WTC11 (cell line): ENCODE results near the gene KRTAP5-9. TPM values are rescaled to one million over a fixed set of nuclear protein-coding genes. Genes with fewer than 3 reads are reported as not detected.

Source experiments
- ATAC-seq: fragments of 200-7000 bp; cut with Tn5 transposase; 2 replicates; pipeline ENCODE4 v1.10.0; 2021; ENCODE audit warnings: mild to moderate bottlenecking, moderate library complexity
- CTCF ChIA-PET: fragments of 300-600 bp; sonication (Branson Sonifier 250); formaldehyde crosslinking; loops from one replicate; lab custom pipeline; 2021; ENCODE audit warnings: antibody characterized with exemption; lab: Charles Lee
- POLR2A ChIA-PET: fragments of 350-600 bp; sonication (Branson Sonifier 250); formaldehyde crosslinking; loops from one replicate; lab custom pipeline; 2021; ENCODE audit warnings: antibody characterized with exemption; lab: Charles Lee
- DNase-seq: peaks from one replicate; pipeline ENCODE4 v3.0.0; 2021; ENCODE audit warnings: low spot score
- H3K27ac Mint-ChIP-seq: 2 replicates; pipeline ENCODE4 v1.8.0; 2021; ENCODE audit warnings: mixed read lengths
- H3K27me3 Mint-ChIP-seq: 2 replicates; pipeline ENCODE4 v1.8.0; 2021; ENCODE audit warnings: low read depth, mild to moderate bottlenecking, moderate library complexity, mixed read lengths
- H3K36me3 Mint-ChIP-seq: 2 replicates; pipeline ENCODE4 v1.8.0; 2021; ENCODE audit warnings: mixed read lengths
- H3K4me1 Mint-ChIP-seq: 2 replicates; pipeline ENCODE4 v1.8.0; 2022; ENCODE audit warnings: mixed read lengths
- H3K4me3 Mint-ChIP-seq: 2 replicates; pipeline ENCODE4 v1.8.0; 2021; ENCODE audit warnings: mild to moderate bottlenecking, moderate library complexity, mixed read lengths
- H3K9me3 Mint-ChIP-seq: 2 replicates; pipeline ENCODE4 v1.8.0; 2021; ENCODE audit warnings: mixed read lengths
- ATF1 ChIP-seq: sonication (generic); formaldehyde crosslinking; IDR thresholded peaks from 2 replicates; pipeline ENCODE4 v1.8.1; 2023; ENCODE audit warnings: mild to moderate bottlenecking, moderate library complexity, missing genetic modification reagents
- CDX4 ChIP-seq: fragments of 250-450 bp; sonication (Bioruptor Pico); IDR thresholded peaks from 2 replicates; pipeline ENCODE4 v1.9.0; 2021; ENCODE audit warnings: moderate library complexity, mild to moderate bottlenecking, inconsistent platforms, borderline replicate concordance
- CREB1 ChIP-seq: sonication (generic); formaldehyde crosslinking; IDR thresholded peaks from 2 replicates; pipeline ENCODE4 v1.8.0; 2023; ENCODE audit warnings: mild to moderate bottlenecking, missing genetic modification reagents
- E2F5 ChIP-seq: sonication (generic); formaldehyde crosslinking; IDR thresholded peaks from 2 replicates; pipeline ENCODE4 v1.8.1; 2022; ENCODE audit warnings: mild to moderate bottlenecking, moderate library complexity, missing genetic modification reagents
- ELF4 ChIP-seq: sonication (generic); formaldehyde crosslinking; IDR thresholded peaks from 2 replicates; pipeline ENCODE4 v1.8.1; 2022; ENCODE audit warnings: low read depth, mild to moderate bottlenecking, moderate library complexity, missing genetic modification reagents
- KAT7 ChIP-seq: sonication (generic); formaldehyde crosslinking; IDR thresholded peaks from 2 replicates; pipeline ENCODE4 v1.8.1; 2023; ENCODE audit warnings: missing genetic modification reagents, mild to moderate bottlenecking, borderline replicate concordance
- NR2C2 ChIP-seq: sonication (generic); formaldehyde crosslinking; IDR thresholded peaks from 2 replicates; pipeline ENCODE4 v1.8.0; 2022; ENCODE audit warnings: mild to moderate bottlenecking, missing genetic modification reagents
- SP1 ChIP-seq: sonication (generic); formaldehyde crosslinking; conservative IDR thresholded peaks from 2 replicates; pipeline ENCODE4 v1.8.1; 2022; ENCODE audit warnings: missing genetic modification reagents
- TEAD4 ChIP-seq: sonication (generic); formaldehyde crosslinking; IDR thresholded peaks from 2 replicates; pipeline ENCODE4 v1.8.0; 2022; ENCODE audit warnings: mild to moderate bottlenecking, missing genetic modification reagents
- total RNA-seq: library from RNA; stranded (reverse); gene quantifications from 3 replicates; pipeline ENCODE4 v1.2.3, GENCODE V29; 2021
- TF ChIP-seq, protein P1 (sequence below): sonication (generic); formaldehyde crosslinking; IDR thresholded peaks from 2 replicates; pipeline ENCODE4 v1.8.0; 2022; ENCODE audit warnings: missing genetic modification reagents
- TF ChIP-seq, protein P2 (sequence below): sonication (generic); formaldehyde crosslinking; IDR thresholded peaks from 2 replicates; pipeline ENCODE4 v1.8.1; 2022; ENCODE audit warnings: low read depth, missing genetic modification reagents, borderline replicate concordance
- TF ChIP-seq, protein P3 (sequence below): sonication (generic); formaldehyde crosslinking; conservative IDR thresholded peaks from 2 replicates; pipeline ENCODE4 v1.8.1; 2023; ENCODE audit warnings: mild to moderate bottlenecking, low read depth, missing genetic modification reagents, moderate library complexity
- TF ChIP-seq, protein P4 (sequence below): fragments of 250-450 bp; sonication (Bioruptor Pico); IDR thresholded peaks from 2 replicates; pipeline ENCODE4 v2.1.2; 2022; ENCODE audit warnings: mild to moderate bottlenecking, moderate library complexity
- TF ChIP-seq, protein P5 (sequence below): sonication (generic); formaldehyde crosslinking; conservative IDR thresholded peaks from 2 replicates; pipeline ENCODE4 v1.8.1; 2022; ENCODE audit warnings: mild to moderate bottlenecking, missing genetic modification reagents
- TF ChIP-seq, protein P6 (sequence below): sonication (generic); formaldehyde crosslinking; IDR thresholded peaks from 2 replicates; pipeline ENCODE4 v1.8.1; 2023; ENCODE audit warnings: mild to moderate bottlenecking, missing genetic modification reagents

KRTAP5-9 gene
- total RNA-seq, 1 experiment from 2014 or later: not detected

- Mint-ChIP-seq H3K27ac (no peak overlapping the region), H3K4me1 (peaks cover 14% of the 10 kb centered on the region), H3K36me3 (peaks cover 14% of the 10 kb centered on the region), H3K9me3 (peaks cover 45% of the 10 kb centered on the region), H3K27me3 (peaks cover 22% of the 10 kb centered on the region), H3K4me3 (no peak overlapping the region)
- no peak for ATAC-seq
- DNase-seq: no peak
- TF ChIP-seq KAT7 (CRISPR knock-in tag) (no peak), SP1 (CRISPR knock-in tag) (no peak), E2F5 (CRISPR knock-in tag) (no peak), NR2C2 (CRISPR knock-in tag) (no peak), ATF1 (CRISPR knock-in tag) (no peak), CDX4 (CRISPR knock-in tag) (no peak), TEAD4 (CRISPR knock-in tag) (no peak), CREB1 (no peak), ELF4 (CRISPR knock-in tag) (no peak)
- TF ChIP-seq, protein P1, sequence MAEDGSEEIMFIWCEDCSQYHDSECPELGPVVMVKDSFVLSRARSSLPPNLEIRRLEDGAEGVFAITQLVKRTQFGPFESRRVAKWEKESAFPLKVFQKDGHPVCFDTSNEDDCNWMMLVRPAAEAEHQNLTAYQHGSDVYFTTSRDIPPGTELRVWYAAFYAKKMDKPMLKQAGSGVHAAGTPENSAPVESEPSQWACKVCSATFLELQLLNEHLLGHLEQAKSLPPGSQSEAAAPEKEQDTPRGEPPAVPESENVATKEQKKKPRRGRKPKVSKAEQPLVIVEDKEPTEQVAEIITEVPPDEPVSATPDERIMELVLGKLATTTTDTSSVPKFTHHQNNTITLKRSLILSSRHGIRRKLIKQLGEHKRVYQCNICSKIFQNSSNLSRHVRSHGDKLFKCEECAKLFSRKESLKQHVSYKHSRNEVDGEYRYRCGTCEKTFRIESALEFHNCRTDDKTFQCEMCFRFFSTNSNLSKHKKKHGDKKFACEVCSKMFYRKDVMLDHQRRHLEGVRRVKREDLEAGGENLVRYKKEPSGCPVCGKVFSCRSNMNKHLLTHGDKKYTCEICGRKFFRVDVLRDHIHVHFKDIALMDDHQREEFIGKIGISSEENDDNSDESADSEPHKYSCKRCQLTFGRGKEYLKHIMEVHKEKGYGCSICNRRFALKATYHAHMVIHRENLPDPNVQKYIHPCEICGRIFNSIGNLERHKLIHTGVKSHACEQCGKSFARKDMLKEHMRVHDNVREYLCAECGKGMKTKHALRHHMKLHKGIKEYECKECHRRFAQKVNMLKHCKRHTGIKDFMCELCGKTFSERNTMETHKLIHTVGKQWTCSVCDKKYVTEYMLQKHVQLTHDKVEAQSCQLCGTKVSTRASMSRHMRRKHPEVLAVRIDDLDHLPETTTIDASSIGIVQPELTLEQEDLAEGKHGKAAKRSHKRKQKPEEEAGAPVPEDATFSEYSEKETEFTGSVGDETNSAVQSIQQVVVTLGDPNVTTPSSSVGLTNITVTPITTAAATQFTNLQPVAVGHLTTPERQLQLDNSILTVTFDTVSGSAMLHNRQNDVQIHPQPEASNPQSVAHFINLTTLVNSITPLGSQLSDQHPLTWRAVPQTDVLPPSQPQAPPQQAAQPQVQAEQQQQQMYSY (CRISPR knock-in tag): no peak
- TF ChIP-seq, protein P2, sequence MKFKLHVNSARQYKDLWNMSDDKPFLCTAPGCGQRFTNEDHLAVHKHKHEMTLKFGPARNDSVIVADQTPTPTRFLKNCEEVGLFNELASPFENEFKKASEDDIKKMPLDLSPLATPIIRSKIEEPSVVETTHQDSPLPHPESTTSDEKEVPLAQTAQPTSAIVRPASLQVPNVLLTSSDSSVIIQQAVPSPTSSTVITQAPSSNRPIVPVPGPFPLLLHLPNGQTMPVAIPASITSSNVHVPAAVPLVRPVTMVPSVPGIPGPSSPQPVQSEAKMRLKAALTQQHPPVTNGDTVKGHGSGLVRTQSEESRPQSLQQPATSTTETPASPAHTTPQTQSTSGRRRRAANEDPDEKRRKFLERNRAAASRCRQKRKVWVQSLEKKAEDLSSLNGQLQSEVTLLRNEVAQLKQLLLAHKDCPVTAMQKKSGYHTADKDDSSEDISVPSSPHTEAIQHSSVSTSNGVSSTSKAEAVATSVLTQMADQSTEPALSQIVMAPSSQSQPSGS: no peak
- TF ChIP-seq, protein P3, sequence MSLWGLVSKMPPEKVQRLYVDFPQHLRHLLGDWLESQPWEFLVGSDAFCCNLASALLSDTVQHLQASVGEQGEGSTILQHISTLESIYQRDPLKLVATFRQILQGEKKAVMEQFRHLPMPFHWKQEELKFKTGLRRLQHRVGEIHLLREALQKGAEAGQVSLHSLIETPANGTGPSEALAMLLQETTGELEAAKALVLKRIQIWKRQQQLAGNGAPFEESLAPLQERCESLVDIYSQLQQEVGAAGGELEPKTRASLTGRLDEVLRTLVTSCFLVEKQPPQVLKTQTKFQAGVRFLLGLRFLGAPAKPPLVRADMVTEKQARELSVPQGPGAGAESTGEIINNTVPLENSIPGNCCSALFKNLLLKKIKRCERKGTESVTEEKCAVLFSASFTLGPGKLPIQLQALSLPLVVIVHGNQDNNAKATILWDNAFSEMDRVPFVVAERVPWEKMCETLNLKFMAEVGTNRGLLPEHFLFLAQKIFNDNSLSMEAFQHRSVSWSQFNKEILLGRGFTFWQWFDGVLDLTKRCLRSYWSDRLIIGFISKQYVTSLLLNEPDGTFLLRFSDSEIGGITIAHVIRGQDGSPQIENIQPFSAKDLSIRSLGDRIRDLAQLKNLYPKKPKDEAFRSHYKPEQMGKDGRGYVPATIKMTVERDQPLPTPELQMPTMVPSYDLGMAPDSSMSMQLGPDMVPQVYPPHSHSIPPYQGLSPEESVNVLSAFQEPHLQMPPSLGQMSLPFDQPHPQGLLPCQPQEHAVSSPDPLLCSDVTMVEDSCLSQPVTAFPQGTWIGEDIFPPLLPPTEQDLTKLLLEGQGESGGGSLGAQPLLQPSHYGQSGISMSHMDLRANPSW (CRISPR knock-in tag): no peak
- TF ChIP-seq, protein P4, sequence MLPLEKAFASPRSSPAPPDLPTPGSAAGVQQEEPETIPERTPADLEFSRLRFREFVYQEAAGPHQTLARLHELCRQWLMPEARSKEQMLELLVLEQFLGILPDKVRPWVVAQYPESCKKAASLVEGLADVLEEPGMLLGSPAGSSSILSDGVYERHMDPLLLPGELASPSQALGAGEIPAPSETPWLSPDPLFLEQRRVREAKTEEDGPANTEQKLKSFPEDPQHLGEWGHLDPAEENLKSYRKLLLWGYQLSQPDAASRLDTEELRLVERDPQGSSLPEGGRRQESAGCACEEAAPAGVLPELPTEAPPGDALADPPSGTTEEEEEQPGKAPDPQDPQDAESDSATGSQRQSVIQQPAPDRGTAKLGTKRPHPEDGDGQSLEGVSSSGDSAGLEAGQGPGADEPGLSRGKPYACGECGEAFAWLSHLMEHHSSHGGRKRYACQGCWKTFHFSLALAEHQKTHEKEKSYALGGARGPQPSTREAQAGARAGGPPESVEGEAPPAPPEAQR (CRISPR knock-in tag): no peak
- TF ChIP-seq, protein P5, sequence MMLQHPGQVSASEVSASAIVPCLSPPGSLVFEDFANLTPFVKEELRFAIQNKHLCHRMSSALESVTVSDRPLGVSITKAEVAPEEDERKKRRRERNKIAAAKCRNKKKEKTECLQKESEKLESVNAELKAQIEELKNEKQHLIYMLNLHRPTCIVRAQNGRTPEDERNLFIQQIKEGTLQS (CRISPR knock-in tag): no peak
- TF ChIP-seq, protein P6, sequence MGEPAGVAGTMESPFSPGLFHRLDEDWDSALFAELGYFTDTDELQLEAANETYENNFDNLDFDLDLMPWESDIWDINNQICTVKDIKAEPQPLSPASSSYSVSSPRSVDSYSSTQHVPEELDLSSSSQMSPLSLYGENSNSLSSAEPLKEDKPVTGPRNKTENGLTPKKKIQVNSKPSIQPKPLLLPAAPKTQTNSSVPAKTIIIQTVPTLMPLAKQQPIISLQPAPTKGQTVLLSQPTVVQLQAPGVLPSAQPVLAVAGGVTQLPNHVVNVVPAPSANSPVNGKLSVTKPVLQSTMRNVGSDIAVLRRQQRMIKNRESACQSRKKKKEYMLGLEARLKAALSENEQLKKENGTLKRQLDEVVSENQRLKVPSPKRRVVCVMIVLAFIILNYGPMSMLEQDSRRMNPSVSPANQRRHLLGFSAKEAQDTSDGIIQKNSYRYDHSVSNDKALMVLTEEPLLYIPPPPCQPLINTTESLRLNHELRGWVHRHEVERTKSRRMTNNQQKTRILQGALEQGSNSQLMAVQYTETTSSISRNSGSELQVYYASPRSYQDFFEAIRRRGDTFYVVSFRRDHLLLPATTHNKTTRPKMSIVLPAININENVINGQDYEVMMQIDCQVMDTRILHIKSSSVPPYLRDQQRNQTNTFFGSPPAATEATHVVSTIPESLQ (CRISPR knock-in tag): no peak
- POLR2A ChIA-PET: no interaction called here
- CTCF ChIA-PET: no interaction called here
Observed at GRCh38 chr11:71562120-71562519, 13.9 kb downstream of the KRTAP5-9 start.
